SK-N-SH (cell line): Measurements from ENCODE around the gene ADIPOR2. TPM values are rescaled to one million over a fixed set of nuclear protein-coding genes. Genes with fewer than 3 reads are reported as not detected.
A peak's percentile ranks its signal among the peaks of the same experiment; 100 is the strongest.

Experiments
- CTCF ChIA-PET: fragments of 300-600, 350-600 bp; formaldehyde crosslinking; extraction: SDS; loops from one replicate; lab custom pipeline; 2021; lab: Yijun Ruan, JAX
- POLR2A ChIA-PET: fragments of 350-600 bp; sonication (Branson Sonifier 250); formaldehyde crosslinking; extraction: SDS; loops from one replicate; lab custom pipeline; 2020; ENCODE audit warnings: antibody characterized with exemption, inconsistent platforms; lab: Yijun Ruan, JAX
- DNase-seq: peaks from one replicate; pipeline ENCODE4 v3.0.0; 2012
- H2AFZ ChIP-seq: fragments of 200-600 bp; sonication (generic); 2 replicates; pipeline ENCODE4 v1.8.1; 2016; ENCODE audit warnings: antibody characterized with exemption, mild to moderate bottlenecking, low read depth
- H3F3A ChIP-seq: fragments of 200-600 bp; sonication (generic); replicated peaks from 2 replicates; pipeline ENCODE3; 2016; ENCODE audit warnings: antibody characterized with exemption, mild to moderate bottlenecking; ENCODE audit not compliant: insufficient read depth
- H3K27ac ChIP-seq, 2 experiments: fragments of 200-500 bp in 1 of 2; fragments of 200-600 bp in 1 of 2; sonication (Bioruptor generic) in 1 of 2; sonication (generic), shearing (Covaris generic) in 1 of 2; 2 replicates each; pipeline versions ENCODE4 v1.5.1 to v1.6.1; 2014 to 2016; ENCODE audit warnings: low read depth in 2 of 2, inconsistent platforms in 1 of 2, low read length in 1 of 2, mild to moderate bottlenecking in 1 of 2, mixed read lengths in 1 of 2
- H3K27me3 ChIP-seq: fragments of 200-600 bp; sonication (generic), shearing (Covaris generic); 2 replicates; pipeline ENCODE4 v1.6.1; 2016; ENCODE audit warnings: mixed run types; ENCODE audit not compliant: insufficient read depth
- H3K36me3 ChIP-seq, 2 experiments: fragments of 200-500 bp in 1 of 2; fragments of 200-600 bp in 1 of 2; sonication (Bioruptor generic) in 1 of 2; sonication (generic) in 1 of 2; replicated peaks in 1 of 2; 2 replicates each; pipeline versions ENCODE3 to v1.5.1; 2014 to 2016; ENCODE audit warnings: low read length in 1 of 2, mild to moderate bottlenecking in 1 of 2; ENCODE audit not compliant: insufficient read depth in 2 of 2, control insufficient read depth in 1 of 2
- H3K4me1 ChIP-seq, 2 experiments: fragments of 200-500 bp in 1 of 2; fragments of 200-600 bp in 1 of 2; sonication (Bioruptor generic) in 1 of 2; sonication (generic), shearing (Covaris generic) in 1 of 2; 2 replicates each; pipeline versions ENCODE4 v1.5.1 to v1.6.1; 2014 to 2016; ENCODE audit warnings: low read depth in 1 of 2, low read length in 1 of 2, mixed run types in 1 of 2; ENCODE audit not compliant: insufficient read depth in 2 of 2, control insufficient read depth in 1 of 2
- H3K4me2 ChIP-seq: fragments of 200-600 bp; sonication (generic), shearing (Covaris generic); 2 replicates; pipeline ENCODE4 v1.6.1; 2017; ENCODE audit warnings: mixed run types
- H3K4me3 ChIP-seq, 2 experiments: fragments of 200-500 bp in 1 of 2; fragments of 200-600 bp in 1 of 2; sonication (Bioruptor generic) in 1 of 2; sonication (generic), shearing (Covaris generic) in 1 of 2; 2 replicates each; pipeline versions ENCODE4 v1.5.1 to v1.8.1; 2014 to 2016; ENCODE audit warnings: low read depth in 2 of 2, inconsistent platforms in 1 of 2, low read length in 1 of 2, mild to moderate bottlenecking in 1 of 2, mixed read lengths in 1 of 2, moderate library complexity in 1 of 2
- H3K79me2 ChIP-seq: fragments of 200-600 bp; sonication (generic); 2 replicates; pipeline ENCODE4 v1.8.1; 2017; ENCODE audit warnings: mild to moderate bottlenecking; ENCODE audit not compliant: insufficient read depth
- H3K9ac ChIP-seq: fragments of 200-600 bp; sonication (generic); 2 replicates; pipeline ENCODE4 v1.6.1; 2017; ENCODE audit warnings: mixed run types
- H3K9me2 ChIP-seq: fragments of 200-600 bp; sonication (generic); 2 replicates; pipeline ENCODE4 v1.6.1; 2017; ENCODE audit warnings: mixed run types
- H3K9me3 ChIP-seq: fragments of 200-600 bp; sonication (generic); 2 replicates; pipeline ENCODE4 v1.6.1; 2017; ENCODE audit warnings: mixed run types, mild to moderate bottlenecking, moderate library complexity
- H4K20me1 ChIP-seq: fragments of 200-600 bp; sonication (generic); 2 replicates; pipeline ENCODE4 v1.6.1; 2017; ENCODE audit warnings: mild to moderate bottlenecking, mixed run types; ENCODE audit not compliant: insufficient read depth
- CHD2 ChIP-seq: fragments of 150-350 bp; IDR thresholded peaks from 2 replicates; pipeline ENCODE4 v1.6.1; 2018; ENCODE audit warnings: low read length; ENCODE audit not compliant: partially characterized antibody
- CTCF ChIP-seq: fragments of 200-600 bp; sonication (generic); IDR thresholded peaks from 2 replicates; pipeline ENCODE4 v1.6.1; 2017; ENCODE audit warnings: antibody characterized with exemption, mild to moderate bottlenecking, moderate library complexity
- ELF1 ChIP-seq: IDR thresholded peaks from 2 replicates; pipeline ENCODE4 v1.4.0; 2012
- FOSL2 ChIP-seq: IDR thresholded peaks from 2 replicates; pipeline ENCODE4 v1.4.0; 2012; ENCODE audit warnings: low read depth, mild to moderate bottlenecking, moderate library complexity, borderline replicate concordance
- FOXM1 ChIP-seq: IDR thresholded peaks from 2 replicates; pipeline ENCODE4 v1.4.0; 2012; ENCODE audit warnings: low read depth, mild to moderate bottlenecking
- IRF3 ChIP-seq: fragments of 150-350 bp; IDR thresholded peaks from 2 replicates; pipeline ENCODE4 v1.6.1; 2016; ENCODE audit warnings: mild to moderate bottlenecking, low read depth, low read length
- JUND ChIP-seq: IDR thresholded peaks from 2 replicates; pipeline ENCODE4 v1.4.0; 2012
- MAX ChIP-seq: IDR thresholded peaks from 2 replicates; pipeline ENCODE4 v1.4.0; 2012; ENCODE audit warnings: low read depth
- MEF2A ChIP-seq: IDR thresholded peaks from 2 replicates; pipeline ENCODE4 v1.4.0; 2012; ENCODE audit warnings: low read depth, borderline replicate concordance
- MXI1 ChIP-seq: IDR thresholded peaks from 2 replicates; pipeline ENCODE4 v1.6.1; 2012; ENCODE audit warnings: mild to moderate bottlenecking, low read depth, low read length, improper control_type of control experiment
- NFIC ChIP-seq: IDR thresholded peaks from 2 replicates; pipeline ENCODE4 v1.4.0; 2012; ENCODE audit warnings: borderline replicate concordance
- PBX3 ChIP-seq: IDR thresholded peaks from 2 replicates; pipeline ENCODE4; 2012
- POLR2AphosphoS5 ChIP-seq: IDR thresholded peaks from 2 replicates; pipeline ENCODE4 v1.6.1; 2012; ENCODE audit warnings: low read depth, low read length
- RAD21 ChIP-seq: IDR thresholded peaks from 2 replicates; pipeline ENCODE4 v1.6.1; 2012; ENCODE audit warnings: mild to moderate bottlenecking, low read length
- RCOR1 ChIP-seq: fragments of 150-350 bp; IDR thresholded peaks from 2 replicates; pipeline ENCODE4 v1.6.1; 2017; ENCODE audit warnings: antibody characterized with exemption, low read length
- REST ChIP-seq: IDR thresholded peaks from 2 replicates; pipeline ENCODE4 v1.6.1; 2012; ENCODE audit warnings: mild to moderate bottlenecking, low read depth, low read length, moderate library complexity
- RFX5 ChIP-seq: IDR thresholded peaks from 2 replicates; pipeline ENCODE4 v1.6.1; 2012; ENCODE audit warnings: mild to moderate bottlenecking, improper control_type of control experiment, low read length
- SIN3A ChIP-seq: IDR thresholded peaks from 2 replicates; pipeline ENCODE4 v1.6.1; 2012; ENCODE audit warnings: low read depth, mild to moderate bottlenecking, low read length, moderate library complexity, borderline replicate concordance
- SMC3 ChIP-seq: IDR thresholded peaks from 2 replicates; pipeline ENCODE4 v1.6.1; 2012; ENCODE audit warnings: low read depth, low read length, improper control_type of control experiment
- TAF1 ChIP-seq: IDR thresholded peaks from 2 replicates; pipeline ENCODE4 v1.6.1; 2012; ENCODE audit warnings: low read depth, mild to moderate bottlenecking, low read length, moderate library complexity, borderline replicate concordance
- TCF12 ChIP-seq: IDR thresholded peaks from 2 replicates; pipeline ENCODE4 v1.4.0; 2012
- USF1 ChIP-seq: IDR thresholded peaks from 2 replicates; pipeline ENCODE4 v1.4.0; 2012; ENCODE audit warnings: low read depth, borderline replicate concordance
- YY1 ChIP-seq: IDR thresholded peaks from 2 replicates; pipeline ENCODE4 v1.4.0; 2012; ENCODE audit warnings: low read depth, mild to moderate bottlenecking
- WGBS: methylation state at CpG from one replicate; pipeline ENCODE4 v1.1.6; 2017; ENCODE audit warnings: low lambda C conversion rate; 5-methylcytosine and 5-hydroxymethylcytosine counted together
- polyA plus RNA-seq, 3 experiments: library from polyadenylated mRNA; depleted of rRNA; stranded (reverse); fragments of >200 nt; gene quantifications; 2 replicates each; pipeline ENCODE4 v1.2.3, GENCODE V29; 2012
- TF ChIP-seq, protein P1 (sequence below): IDR thresholded peaks from 2 replicates; pipeline ENCODE4 v1.4.0; 2012; ENCODE audit warnings: low read depth, borderline replicate concordance

ADIPOR2 gene
- polyA plus RNA-seq, 1 of the 3 experiments (the other 2 are of a cell fraction): 17.1 TPM

DNA sequence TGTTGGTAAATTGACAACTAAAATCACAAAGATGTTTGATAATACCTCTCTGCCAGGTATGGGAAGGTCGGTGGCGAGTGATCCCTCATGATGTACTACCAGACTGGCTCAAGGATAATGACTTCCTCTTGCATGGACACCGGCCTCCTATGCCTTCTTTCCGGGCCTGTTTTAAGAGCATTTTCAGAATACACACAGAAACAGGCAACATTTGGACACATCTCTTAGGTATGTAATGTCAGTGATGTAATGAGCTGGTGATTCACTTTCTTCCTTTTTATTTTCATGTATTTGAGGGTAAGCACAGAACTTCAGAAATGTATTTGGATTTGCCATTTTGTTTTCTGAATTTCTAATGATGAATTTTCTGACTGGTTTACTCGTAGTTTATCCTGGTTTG lies 86.9 kb downstream of the ADIPOR2 start:
- CTCF ChIA-PET: interaction anchor here (5.9 kb wide), 1 partner anchor 14 kb away, joined by 38 read pairs; no protein-coding TSS in a partner anchor
- Histone ChIP-seq H3K36me3 (peaks cover 7 to 21% of the 10 kb centered on the region in 2 experiments), H3K9ac (peak overlapping the region; percentile 33; the same call in 1 of the 2 replicates), H3K4me2 (peak overlapping the region; percentile 63), H3F3A (peaks cover 36% of the 10 kb centered on the region), H3K4me3 (0 out of 4 replicates have a peak overlapping the region, but pooled peaks of 1 of the 2 experiments have one; percentile 8), H4K20me1 (no peaks in the 10 kb centered on the region), H3K27me3 (no peaks in the 10 kb centered on the region), H3K4me1 (peaks cover 16 to 56% of the 10 kb centered on the region in 2 experiments), H3K27ac (peak overlapping the region in 1 of 2 experiments; percentile 76; a peak in 2 of 4 replicates), H3K9me3 (no peaks in the 10 kb centered on the region), H3K9me2 (no peaks in the 10 kb centered on the region), H3K79me2 (peaks cover 25% of the 10 kb centered on the region), H2AFZ (no peak overlapping the region)
- no peak for DNase-seq
- POLR2A ChIA-PET: no interaction called here
- WGBS: 43% methylated on average over 5 of the region's 5 CpGs
- TF ChIP-seq PBX3 (peak; percentile 43; the same call in 1 of the 2 replicates), RFX5 (no peak), TAF1 (no peak), RAD21 (no peak), CTCF (no peak), YY1 (no peak), RCOR1 (no peak), POLR2AphosphoS5 (no peak), JUND (peak; percentile 72), NFIC (peak; percentile 31; the same call in 1 of the 2 replicates), MXI1 (no peak), IRF3 (no peak), SMC3 (no peak), FOXM1 (no peak), MEF2A (no peak), FOSL2 (peak; percentile 85), MAX (0 out of 2 replicates have a peak, but pooled peaks have one; percentile 41), USF1 (no peak), TCF12 (peak; percentile 33), SIN3A (no peak), ELF1 (no peak), CHD2 (no peak), REST (no peak)
- TF ChIP-seq, protein P1, sequence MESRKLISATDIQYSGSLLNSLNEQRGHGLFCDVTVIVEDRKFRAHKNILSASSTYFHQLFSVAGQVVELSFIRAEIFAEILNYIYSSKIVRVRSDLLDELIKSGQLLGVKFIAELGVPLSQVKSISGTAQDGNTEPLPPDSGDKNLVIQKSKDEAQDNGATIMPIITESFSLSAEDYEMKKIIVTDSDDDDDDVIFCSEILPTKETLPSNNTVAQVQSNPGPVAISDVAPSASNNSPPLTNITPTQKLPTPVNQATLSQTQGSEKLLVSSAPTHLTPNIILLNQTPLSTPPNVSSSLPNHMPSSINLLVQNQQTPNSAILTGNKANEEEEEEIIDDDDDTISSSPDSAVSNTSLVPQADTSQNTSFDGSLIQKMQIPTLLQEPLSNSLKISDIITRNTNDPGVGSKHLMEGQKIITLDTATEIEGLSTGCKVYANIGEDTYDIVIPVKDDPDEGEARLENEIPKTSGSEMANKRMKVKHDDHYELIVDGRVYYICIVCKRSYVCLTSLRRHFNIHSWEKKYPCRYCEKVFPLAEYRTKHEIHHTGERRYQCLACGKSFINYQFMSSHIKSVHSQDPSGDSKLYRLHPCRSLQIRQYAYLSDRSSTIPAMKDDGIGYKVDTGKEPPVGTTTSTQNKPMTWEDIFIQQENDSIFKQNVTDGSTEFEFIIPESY: no peak
